K562 (cell line): ENCODE results near the gene CD6. TPM values are rescaled to one million over a fixed set of nuclear protein-coding genes. Genes with fewer than 3 reads are reported as not detected.

Experiments
- ATAC-seq: fragments of 200-7000 bp; cut with Tn5 transposase; 3 replicates; pipeline ENCODE4 v1.9.1; 2020; ENCODE audit warnings: moderate library complexity
- BruUV-seq: library from RNA; stranded (reverse); fragments of 400-500 nt; replicated peaks from 2 replicates; lab custom pipeline; 2021; lab: Mats Ljungman, UMichigan
- CTCF ChIA-PET: fragments of 300-600 bp; formaldehyde crosslinking; extraction: SDS; loops from one replicate; lab custom pipeline; 2021; ENCODE audit warnings: low intra/inter-chr PET ratio; lab: Yijun Ruan, JAX
- POLR2A ChIA-PET: fragments of 300-600, 350-650 bp; sonication (Branson Sonifier 250); formaldehyde crosslinking; extraction: SDS; loops from one replicate; lab custom pipeline; 2021; ENCODE audit warnings: antibody characterized with exemption, inconsistent platforms; lab: Yijun Ruan, JAX
- DNase-seq, 4 experiments: peaks; one replicate each; pipeline versions ENCODE4 v3.0.0 to v3.0.0-alpha.2; 2011 to 2018; ENCODE audit warnings: low spot score in 3 of 4, mixed read lengths in 3 of 4; ENCODE audit errors: extremely low read depth in 1 of 4
- FAIRE-seq: peaks from 2 replicates; lab custom pipeline; 2011; peaks lifted over from hg19 to GRCh38; lab: Jason Lieb, UNC
- H2AFZ ChIP-seq: 2 replicates; pipeline ENCODE4 v1.6.0; 2011; ENCODE audit warnings: low read depth, low read length, control low read depth, inconsistent platforms
- H3K27ac ChIP-seq: fragments of 200-600 bp; 3 replicates; pipeline ENCODE4 v1.8.0; 2011; ENCODE audit warnings: low read depth, mild to moderate bottlenecking, control low read depth, inconsistent platforms, low read length, moderate library complexity, mixed read lengths; ENCODE audit errors: extremely low read depth
- H3K27me3 ChIP-seq, 2 experiments: fragments of 300-600 bp in 1 of 2; 2 replicates in 1 of 2; 3 replicates in 1 of 2; pipeline versions ENCODE4 v1.6.0 to v1.8.0; 2011; ENCODE audit warnings: inconsistent platforms in 2 of 2, low read length in 2 of 2, mild to moderate bottlenecking in 1 of 2, mixed read lengths in 1 of 2, moderate library complexity in 1 of 2; ENCODE audit not compliant: control insufficient read depth in 2 of 2, insufficient read depth in 2 of 2
- H3K36me3 ChIP-seq: fragments of 300-600 bp; 3 replicates; pipeline ENCODE4 v1.8.0; 2011; ENCODE audit warnings: mild to moderate bottlenecking, low read length, inconsistent platforms; ENCODE audit not compliant: control insufficient read depth, insufficient read depth
- H3K4me1 ChIP-seq, 2 experiments: fragments of 200-600 bp in 1 of 2; replicated peaks in 1 of 2; 2 replicates in 1 of 2; 3 replicates in 1 of 2; pipeline versions ENCODE4 v1.5.1 to v1.8.0; 2011; ENCODE audit warnings: inconsistent platforms in 2 of 2, low read length in 2 of 2, mild to moderate bottlenecking in 1 of 2, mixed read lengths in 1 of 2, moderate library complexity in 1 of 2; ENCODE audit not compliant: control insufficient read depth in 2 of 2, insufficient read depth in 2 of 2
- H3K4me2 ChIP-seq: 2 replicates; pipeline ENCODE4 v1.6.1; 2011; ENCODE audit warnings: low read length, control low read depth, inconsistent platforms, mixed read lengths; ENCODE audit not compliant: insufficient read depth
- H3K4me3 ChIP-seq: fragments of 200-600 bp; sonication (generic), shearing (Covaris generic); 2 replicates; pipeline ENCODE4 v1.5.1; 2016; ENCODE audit warnings: control low read depth, inconsistent platforms
- H3K79me2 ChIP-seq: fragments of 200-600 bp; 3 replicates; pipeline ENCODE4 v1.8.0; 2011; ENCODE audit warnings: low read length, inconsistent platforms; ENCODE audit not compliant: control insufficient read depth, insufficient read depth
- H3K9ac ChIP-seq, 2 experiments: 2 replicates each; pipeline versions ENCODE4 v1.6.0 to v1.6.1; 2011; ENCODE audit warnings: low read depth in 2 of 2, low read length in 2 of 2, control low read depth in 1 of 2, inconsistent platforms in 1 of 2, mild to moderate bottlenecking in 1 of 2, mixed read lengths in 1 of 2; ENCODE audit not compliant: insufficient read depth in 1 of 2
- H3K9me1 ChIP-seq: one replicate; pipeline ENCODE4 v1.6.0; 2011; ENCODE audit warnings: inconsistent platforms, mild to moderate bottlenecking, low read length, moderate library complexity; ENCODE audit not compliant: control insufficient read depth, insufficient read depth
- H3K9me3 ChIP-seq: replicated peaks from 2 replicates; pipeline ENCODE4 v1.5.1; 2011; ENCODE audit warnings: low read depth, low read length, inconsistent platforms; ENCODE audit not compliant: control insufficient read depth, insufficient read depth
- H4K20me1 ChIP-seq: replicated peaks from 2 replicates; pipeline ENCODE4 v1.6.1; 2011; ENCODE audit warnings: low read length, inconsistent platforms, mixed read lengths; ENCODE audit not compliant: control insufficient read depth, insufficient read depth
- BRF1 ChIP-seq: IDR thresholded peaks from 3 replicates; pipeline ENCODE4 v1.6.1; 2011; ENCODE audit warnings: borderline replicate concordance, mild to moderate bottlenecking; ENCODE audit not compliant: insufficient read length; ENCODE audit errors: extremely low read depth
- MEIS2 ChIP-seq: fragments of 450-650 bp; IDR thresholded peaks from 2 replicates; pipeline ENCODE4 v1.6.1; 2014; ENCODE audit warnings: mild to moderate bottlenecking; ENCODE audit not compliant: partially characterized antibody
- STAT6 ChIP-seq: sonication (generic); formaldehyde crosslinking; IDR thresholded peaks from 2 replicates; pipeline ENCODE4 v1.8.1; 2023; ENCODE audit warnings: mild to moderate bottlenecking, missing genetic modification reagents
- ZBTB12 ChIP-seq: fragments of 250-450 bp; sonication (Bioruptor Pico); IDR thresholded peaks from 2 replicates; pipeline ENCODE4 v1.4.0; 2020
- ZNF165 ChIP-seq: fragments of 250-450 bp; sonication (Bioruptor Pico); IDR thresholded peaks from 2 replicates; pipeline ENCODE4 v1.4.0; 2020; ENCODE audit warnings: borderline replicate concordance
- ZNF780A ChIP-seq: fragments of 250-450 bp; sonication (Bioruptor Pico); IDR thresholded peaks from 2 replicates; pipeline ENCODE4 v1.5.0; 2021; ENCODE audit warnings: mild to moderate bottlenecking
- WGBS: fragments of 100-300 bp; shearing (Covaris generic); methylation state at CpG from one replicate; pipeline ENCODE4 v1.1.6; 2016; ENCODE audit warnings: low coverage, mixed read lengths; ENCODE audit not compliant: insufficient coverage; ENCODE audit errors: missing lambda C conversion rate; 5-methylcytosine and 5-hydroxymethylcytosine counted together
- in situ Hi-C: fragments of 300-500 bp; cut with MboI; formaldehyde crosslinking; loops from 4 replicates; pipeline ENCODE4 v1.15.0; 2018; ENCODE audit warnings: inconsistent platforms, mixed read lengths
- intact Hi-C: fragments of 100-400 bp; cut with micrococcal nuclease; formaldehyde crosslinking; loops from 2 replicates; pipeline ENCODE4 v1.14.2; 2022
- polyA plus RNA-seq, 8 experiments: library from polyadenylated mRNA; depleted of rRNA in 4 of 8; stranded (reverse) in 5 of 8; unstranded in 3 of 8; fragments of >200 nt; fragmentation: Nextera tagmentation in 2 of 8; fragmentation: Illumina TruSeq in 1 of 8; extraction: Ambion mirVana in 2 of 8; extraction: Trizol in 1 of 8; gene quantifications; 2 replicates each; pipeline versions ENCODE4 v1.2.1 to v1.2.3, GENCODE V29; 2011 to 2014; ENCODE audit warnings: inconsistent platforms in 1 of 8, missing spikeins in 1 of 8
- total RNA-seq, 7 experiments: library from RNA; depleted of rRNA in 6 of 7; stranded (reverse); fragments of >200 nt in 6 of 7; fragmentation: Illumina TruSeq in 2 of 7; extraction: Trizol in 2 of 7; gene quantifications; 2 replicates each; pipeline versions ENCODE4 v1.2.1 to v1.2.3, GENCODE V29; 2011 to 2021; ENCODE audit warnings: low replicate concordance in 1 of 7
- TF ChIP-seq, protein P1 (sequence below): fragments of 250-450 bp; sonication (Bioruptor Pico); IDR thresholded peaks from 2 replicates; pipeline ENCODE4 v1.8.0; 2022; ENCODE audit warnings: moderate library complexity, mild to moderate bottlenecking, inconsistent platforms

The CD6 gene
- total and polyA plus RNA-seq, 9 of the 15 experiments (the other 6 are each of a cell fraction or from before 2014, with no cell fraction given), result 0.84 TPM; not detected in 8

GRCh38 chr11:60991457-60991856, 20.0 kb downstream of the CD6 start:
- ChIA-PET CTCF (interaction anchor here (0.7 kb wide), 1 partner anchor 49 kb away, joined by 3 read pairs; no protein-coding TSS in a partner anchor), POLR2A (interaction anchor here (0.6 to 1.4 kb wide), 2 partner anchors 13 to 15 kb away, joined by 3 to 4 read pairs; no protein-coding TSS in a partner anchor)
- ATAC-seq (no peak), DNase-seq (no peak), FAIRE-seq (no peak)
- Histone ChIP-seq H4K20me1 (peaks cover 7% of the 10 kb centered on the region; the same call in 1 of the 2 replicates), H3K4me2 (no peak overlapping the region), H3K9me1 (no peaks in the 10 kb centered on the region), H3K36me3 (no peaks in the 10 kb centered on the region), H3K9ac (no peak overlapping the region), H3K4me3 (no peak overlapping the region), H3K27ac (no peak overlapping the region), H2AFZ (no peak overlapping the region), H3K4me1 (peaks cover 0 to 6% of the 10 kb centered on the region in 2 experiments; a peak in 1 of 5 replicates), H3K27me3 (peaks cover 40 to 73% of the 10 kb centered on the region in 2 experiments), H3K79me2 (no peaks in the 10 kb centered on the region), H3K9me3 (no peaks in the 10 kb centered on the region)
- no peak for TF ChIP-seq BRF1
- TF ChIP-seq ZNF780A, result no peak
- no peak for TF ChIP-seq STAT6 (CRISPR knock-in tag)
- TF ChIP-seq, protein P1, sequence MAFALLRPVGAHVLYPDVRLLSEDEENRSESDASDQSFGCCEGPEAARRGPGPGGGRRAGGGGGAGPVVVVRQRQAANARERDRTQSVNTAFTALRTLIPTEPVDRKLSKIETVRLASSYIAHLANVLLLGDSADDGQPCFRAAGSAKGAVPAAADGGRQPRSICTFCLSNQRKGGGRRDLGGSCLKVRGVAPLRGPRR, result no peak
- no peak for TF ChIP-seq ZNF165 (CRISPR knock-in tag)
- no peak for TF ChIP-seq MEIS2
- no peak for TF ChIP-seq ZBTB12 (CRISPR knock-in tag)
- no TSS peak for BruUV-seq
- 0% methylated on average over 4 of the region's 4 CpGs for WGBS
- in situ Hi-C loops, result no loop called here
- intact Hi-C loops, result no loop called here
